ENCODE data around the gene ARHGAP45.
"Not testable (repeated sequence)": the region's sequence is repeated elsewhere in the genome, so short reads cannot be mapped to it uniquely, and the experiment has no call there.

Gene ARHGAP45

GRCh38 chr19:1066748-1067340, at the start of gene ARHGAP45:
TSS of gene ARHGAP45 (plus strand) at chr19:1067167. CDS start at chr19:1067406, 239 bp downstream.
- peak; percentile 82 for DNase-seq (ENCODE audit: low read depth)

- DNase-seq (ENCODE audit: low read depth): no peak
Observed at GRCh38 chr19:1017906-1018305, 49.1 kb upstream of the ARHGAP45 start.

GRCh38 chr19:1018393-1018792, 48.6 kb upstream of the ARHGAP45 start:
- DNase-seq (ENCODE audit: low read depth): peak; percentile 54

- no peak for DNase-seq (ENCODE audit: low read depth)
Observed at GRCh38 chr19:1018932-1019615, 47.9 kb upstream of the ARHGAP45 start.

GRCh38 chr19:1019616-1019961, 47.4 kb upstream of the ARHGAP45 start:
- no peak for DNase-seq (ENCODE audit: low read depth)

GRCh38 chr19:1019980-1020867, 46.7 kb upstream of the ARHGAP45 start:
- DNase-seq (ENCODE audit: low read depth): no peak

- DNase-seq (ENCODE audit: low read depth): peak; percentile 90
Observed at GRCh38 chr19:1020868-1021425, 46.0 kb upstream of the ARHGAP45 start, which contains the start of gene TMEM259. TSS of gene TMEM259 (minus strand) at chr19:1021123. CDS start at chr19:1020996, 127 bp downstream.

- DNase-seq (ENCODE audit: low read depth): not testable (repeated sequence)
Observed at GRCh38 chr19:1023883-1024188, 43.1 kb upstream of the ARHGAP45 start.

GRCh38 chr19:1025080-1025479, 41.9 kb upstream of the ARHGAP45 start:
- DNase-seq (ENCODE audit: low read depth): not testable (repeated sequence)

- DNase-seq (ENCODE audit: low read depth): peak; percentile 70
Observed at GRCh38 chr19:1025960-1026782, 40.8 kb upstream of the ARHGAP45 start, which contains the start of gene CNN2. TSS of gene CNN2 (plus strand) at chr19:1026608. CDS start at chr19:1026662, 54 bp downstream.

- no peak for DNase-seq (ENCODE audit: low read depth)
Observed at GRCh38 chr19:1026783-1027649, 40.0 kb upstream of the ARHGAP45 start.

- DNase-seq (ENCODE audit: low read depth): no peak
Observed at GRCh38 chr19:1027650-1028061, 39.3 kb upstream of the ARHGAP45 start.

GRCh38 chr19:1028062-1028926, 38.7 kb upstream of the ARHGAP45 start:
- no peak for DNase-seq (ENCODE audit: low read depth)

- no peak for DNase-seq (ENCODE audit: low read depth)
Observed at GRCh38 chr19:1032264-1032867, 34.6 kb upstream of the ARHGAP45 start.

GRCh38 chr19:1035998-1036621, 30.9 kb upstream of the ARHGAP45 start:
- DNase-seq (ENCODE audit: low read depth): no peak

GRCh38 chr19:1037621-1038064, 29.3 kb upstream of the ARHGAP45 start:
- no peak for DNase-seq (ENCODE audit: low read depth)

- DNase-seq (ENCODE audit: low read depth): no peak
Observed at GRCh38 chr19:1038978-1039645, 27.9 kb upstream of the ARHGAP45 start.
